Effector CD4-positive, alpha-beta T cell (primary cell): Measurements from ENCODE around the gene CNTD1.

Experiments
- DNase-seq: peaks from one replicate; pipeline ENCODE4 v3.0.0-alpha.2; 2020

CNTD1 gene

GRCh38 chr17:42779936-42780850 is 18.5 kb upstream of the CNTD1 start, which contains the start of gene WNK4:
Gene WNK4 (plus strand): TSS chr17:42780610. CDS start chr17:42780699, 89 bp downstream.
- DNase-seq, result no peak

- DNase-seq, result no peak
Observed at GRCh38 chr17:42780851-42781638, 17.6 kb upstream of the CNTD1 start.

GRCh38 chr17:42781639-42782165 is 17.0 kb upstream of the CNTD1 start:
- no peak for DNase-seq

GRCh38 chr17:42782166-42783061 is 16.2 kb upstream of the CNTD1 start:
- DNase-seq, result no peak

GRCh38 chr17:42783062-42783790 is 15.4 kb upstream of the CNTD1 start:
- DNase-seq, result no peak

- no peak for DNase-seq
Observed at GRCh38 chr17:42783791-42784138, 14.9 kb upstream of the CNTD1 start.

DNA sequence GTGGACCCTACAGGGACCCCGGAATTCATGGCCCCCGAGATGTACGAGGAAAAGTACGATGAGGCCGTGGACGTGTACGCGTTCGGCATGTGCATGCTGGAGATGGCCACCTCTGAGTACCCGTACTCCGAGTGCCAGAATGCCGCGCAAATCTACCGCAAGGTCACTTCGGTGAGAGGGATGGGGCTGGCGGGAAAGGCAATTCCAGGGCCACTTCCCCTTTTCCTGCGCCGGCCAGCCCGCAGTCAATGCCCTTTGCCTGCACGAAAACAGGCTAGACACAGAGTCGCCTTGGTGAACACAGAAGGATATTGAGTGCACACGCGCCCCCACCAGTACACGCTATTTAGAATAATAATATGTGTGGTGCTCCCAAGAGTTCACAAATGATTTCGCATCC is 14.3 kb upstream of the CNTD1 start:
- no peak for DNase-seq

- no peak for DNase-seq
Observed at GRCh38 chr17:42784811-42785592, 13.7 kb upstream of the CNTD1 start.

GRCh38 chr17:42787266-42787665 is 11.4 kb upstream of the CNTD1 start:
- DNase-seq, result no peak

- DNase-seq, result no peak
Observed at GRCh38 chr17:42791948-42792347, 6.7 kb upstream of the CNTD1 start.

DNA sequence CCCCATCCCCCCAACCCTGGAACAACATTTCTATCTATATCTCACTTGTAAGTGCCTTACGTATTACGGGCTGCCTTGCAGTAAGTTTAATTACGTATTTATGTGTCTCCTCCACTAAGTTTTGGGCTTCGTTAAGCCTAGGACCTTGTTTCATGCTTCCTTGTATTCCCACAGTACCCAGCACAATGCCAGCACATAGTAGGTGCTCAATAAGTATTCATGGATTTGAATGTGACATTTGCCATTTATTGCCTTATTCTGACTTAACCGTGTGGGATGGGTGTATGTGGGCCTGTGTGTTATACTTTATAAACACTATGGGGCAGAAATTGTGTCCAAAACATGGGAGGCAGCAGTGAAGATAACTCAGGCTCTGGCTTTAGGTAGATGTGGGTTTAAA is 6.1 kb upstream of the CNTD1 start:
- DNase-seq, result no peak

DNA sequence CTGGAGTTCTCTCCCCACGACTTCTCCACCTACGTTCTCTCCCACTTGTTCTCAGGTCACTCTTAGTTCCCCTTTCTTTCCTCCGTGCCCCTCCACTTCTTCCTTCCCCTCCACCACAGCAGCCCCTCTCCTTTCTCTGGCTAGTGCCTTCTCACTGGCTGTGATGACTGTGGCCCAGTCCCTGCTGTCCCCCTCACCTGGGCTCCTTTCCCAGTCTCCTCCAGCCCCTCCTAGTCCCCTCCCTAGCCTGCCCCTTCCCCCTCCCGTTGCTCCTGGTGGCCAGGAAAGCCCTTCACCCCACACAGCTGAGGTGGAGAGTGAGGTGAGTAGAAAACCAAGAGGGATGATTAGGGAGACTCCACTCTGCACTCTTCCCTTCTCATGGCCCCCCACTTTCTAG is 3.6 kb upstream of the CNTD1 start:
- DNase-seq, result no peak

DNA sequence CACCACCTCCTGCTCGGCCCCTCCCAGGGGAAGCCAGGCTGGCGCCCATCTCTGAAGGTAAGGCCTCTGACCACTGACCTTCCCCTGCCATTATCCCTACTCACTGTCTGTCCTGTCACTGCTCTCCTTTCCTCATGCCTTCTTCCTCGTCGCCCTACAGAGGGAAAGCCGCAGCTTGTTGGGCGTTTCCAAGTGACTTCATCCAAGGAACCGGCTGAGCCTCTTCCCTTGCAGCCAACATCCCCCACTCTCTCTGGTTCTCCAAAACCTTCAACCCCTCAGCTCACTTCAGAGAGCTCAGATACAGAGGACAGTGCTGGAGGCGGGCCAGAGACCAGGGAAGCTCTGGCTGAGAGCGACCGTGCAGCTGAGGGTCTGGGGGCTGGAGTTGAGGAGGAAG is 3.2 kb upstream of the CNTD1 start:
- no peak for DNase-seq

- DNase-seq, result no peak
Observed at GRCh38 chr17:42796066-42796758, 2.4 kb upstream of the CNTD1 start.

GRCh38 chr17:42797067-42798007 is 1.3 kb upstream of the CNTD1 start:
- no peak for DNase-seq

DNA sequence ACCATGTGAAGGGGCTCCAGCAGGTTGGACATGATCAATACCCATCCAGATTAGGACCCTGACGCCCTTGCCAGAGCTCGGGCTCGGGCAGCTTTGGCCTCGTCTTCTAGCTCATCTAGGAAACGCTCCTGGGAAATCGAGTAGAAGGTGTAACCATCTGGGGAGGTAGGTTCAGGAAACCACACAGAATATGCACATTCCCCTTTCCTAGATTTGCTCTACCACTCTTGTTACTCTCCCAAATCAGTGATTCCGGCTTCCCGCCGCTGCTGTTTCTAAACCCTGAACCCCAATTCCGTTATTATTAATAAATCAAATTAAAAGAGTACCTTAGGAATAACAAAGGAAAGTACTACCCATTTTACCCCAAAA is 664 bp upstream of the CNTD1 start:
- DNase-seq, result no peak

DNA sequence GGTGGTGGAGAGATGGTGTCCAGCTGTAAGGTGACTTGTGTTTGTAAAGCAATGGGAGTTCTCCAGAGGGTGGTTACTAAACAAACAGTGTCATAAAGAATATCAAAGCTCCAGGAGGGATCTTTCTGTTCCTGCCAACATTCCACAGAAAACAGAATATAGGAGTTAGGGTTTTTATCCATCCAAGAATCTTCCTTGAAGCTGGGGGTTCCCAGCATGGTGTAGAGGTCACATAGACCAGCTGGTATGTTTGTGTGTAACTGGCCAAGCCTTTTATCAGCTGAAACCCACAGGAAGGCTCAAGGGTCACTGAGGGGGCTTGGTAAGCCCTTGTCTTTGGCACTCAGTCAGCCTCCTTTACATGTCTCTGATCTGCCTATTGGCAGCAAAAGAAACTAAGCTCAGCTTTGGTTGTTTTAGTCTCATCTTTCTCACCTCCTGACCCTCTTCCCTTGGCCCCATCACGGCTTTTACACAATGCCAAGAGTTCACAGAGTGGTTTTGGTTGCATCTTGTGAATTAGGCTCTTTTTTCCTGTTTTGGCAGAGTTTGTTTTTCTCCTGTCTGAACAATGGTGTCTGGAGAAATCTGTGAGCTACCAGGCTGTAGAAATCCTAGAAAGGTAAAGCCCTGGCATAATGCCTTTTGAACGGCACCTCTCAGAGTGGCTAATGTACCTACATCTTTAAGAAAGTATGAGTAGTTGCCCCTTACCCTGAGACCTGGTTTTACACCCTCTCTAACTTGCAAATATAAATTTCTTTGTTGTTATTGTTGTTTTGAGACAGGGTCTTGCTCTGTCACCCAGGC is 4.6 kb downstream of the CNTD1 start:
- no peak for DNase-seq

- DNase-seq, result no peak
Observed at GRCh38 chr17:42804918-42805367, 6.3 kb downstream of the CNTD1 start.
